Subcutaneous adipose tissue (tissue), 4 donors: Measurements from ENCODE around the gene SFRP5. TPM values are rescaled to one million over a fixed set of nuclear protein-coding genes. Genes with fewer than 3 reads are reported as not detected.

Experiments
- total RNA-seq, 4 donors: library from RNA; depleted of rRNA; stranded (reverse); fragments of >200 nt; gene quantifications; one replicate each; pipeline ENCODE4 v1.1.0, GENCODE V29; 2016
- TF ChIP-seq, protein P1 (sequence below): fragments of 450-650 bp; IDR thresholded peaks from one replicate; pipeline ENCODE4 v1.5.1; 2016; ENCODE audit warnings: low read depth, mild to moderate bottlenecking, control low read depth, antibody characterized with exemption, moderate library complexity

Gene SFRP5
- total RNA-seq, 4 donors from 2014 or later: 0.49 to 1.5 TPM; not detected in 2

DNA sequence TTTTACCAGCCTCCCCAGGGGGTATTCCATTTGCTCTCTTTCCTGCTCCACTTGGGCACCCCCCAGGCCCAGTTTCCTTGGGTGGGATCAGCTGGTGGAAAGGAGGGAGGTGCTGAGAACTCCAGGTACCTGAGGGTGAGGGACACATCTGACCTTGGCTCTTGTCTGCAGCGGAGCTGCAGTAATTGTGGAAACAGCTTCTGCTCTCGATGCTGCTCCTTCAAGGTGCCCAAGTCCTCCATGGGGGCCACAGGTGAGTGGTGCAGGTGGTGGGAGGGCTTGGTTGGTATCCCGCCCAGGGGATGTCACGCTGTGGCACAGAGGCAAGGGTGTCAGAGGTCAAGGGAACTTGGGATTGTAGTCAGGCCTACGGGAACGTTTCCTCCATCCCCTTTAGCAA is 14.3 kb downstream of the SFRP5 start:
- TF ChIP-seq, protein P1, sequence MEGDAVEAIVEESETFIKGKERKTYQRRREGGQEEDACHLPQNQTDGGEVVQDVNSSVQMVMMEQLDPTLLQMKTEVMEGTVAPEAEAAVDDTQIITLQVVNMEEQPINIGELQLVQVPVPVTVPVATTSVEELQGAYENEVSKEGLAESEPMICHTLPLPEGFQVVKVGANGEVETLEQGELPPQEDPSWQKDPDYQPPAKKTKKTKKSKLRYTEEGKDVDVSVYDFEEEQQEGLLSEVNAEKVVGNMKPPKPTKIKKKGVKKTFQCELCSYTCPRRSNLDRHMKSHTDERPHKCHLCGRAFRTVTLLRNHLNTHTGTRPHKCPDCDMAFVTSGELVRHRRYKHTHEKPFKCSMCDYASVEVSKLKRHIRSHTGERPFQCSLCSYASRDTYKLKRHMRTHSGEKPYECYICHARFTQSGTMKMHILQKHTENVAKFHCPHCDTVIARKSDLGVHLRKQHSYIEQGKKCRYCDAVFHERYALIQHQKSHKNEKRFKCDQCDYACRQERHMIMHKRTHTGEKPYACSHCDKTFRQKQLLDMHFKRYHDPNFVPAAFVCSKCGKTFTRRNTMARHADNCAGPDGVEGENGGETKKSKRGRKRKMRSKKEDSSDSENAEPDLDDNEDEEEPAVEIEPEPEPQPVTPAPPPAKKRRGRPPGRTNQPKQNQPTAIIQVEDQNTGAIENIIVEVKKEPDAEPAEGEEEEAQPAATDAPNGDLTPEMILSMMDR: no peak

DNA sequence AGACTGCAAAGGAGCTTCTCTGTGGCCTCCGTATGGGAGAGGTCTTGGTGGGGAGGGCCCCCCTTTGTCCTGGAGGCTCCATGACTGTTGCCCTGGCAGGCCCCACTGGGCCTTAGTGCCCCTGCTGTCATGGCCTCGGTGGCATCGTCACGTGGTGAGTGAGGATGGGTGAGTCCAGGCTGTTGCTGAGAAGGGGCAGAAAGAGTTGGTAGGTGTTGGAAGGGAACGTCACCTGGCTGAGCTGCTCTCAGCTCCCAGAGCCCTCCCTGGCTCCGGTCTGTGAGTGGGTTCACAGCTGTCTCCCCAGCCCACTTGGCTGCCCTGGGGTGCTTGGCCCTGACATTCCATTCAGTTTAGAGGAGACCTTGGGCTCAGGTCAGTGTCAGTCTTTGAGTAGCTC is 16.1 kb downstream of the SFRP5 start:
- TF ChIP-seq, protein P1: no peak

DNA sequence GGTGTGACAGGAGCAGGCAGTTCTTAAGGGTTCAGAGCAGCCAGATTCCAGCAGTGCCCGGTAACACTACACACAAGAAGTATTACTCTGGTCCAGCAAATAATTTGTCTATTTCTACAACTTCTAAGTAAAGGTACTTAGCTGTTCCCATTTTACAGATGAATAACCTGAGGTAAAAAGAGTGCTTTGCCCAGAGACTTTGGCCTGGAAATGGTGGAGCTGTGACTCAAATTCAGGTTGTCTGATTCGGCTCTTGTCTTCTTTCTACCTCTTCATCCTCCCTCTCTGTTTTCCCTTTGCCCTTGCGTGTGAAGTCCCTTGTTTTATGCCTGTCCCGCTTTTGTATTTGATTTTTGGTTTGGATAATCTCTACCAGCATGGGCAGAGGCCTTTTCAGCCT is 17.1 kb downstream of the SFRP5 start:
- TF ChIP-seq, protein P1: no peak

DNA sequence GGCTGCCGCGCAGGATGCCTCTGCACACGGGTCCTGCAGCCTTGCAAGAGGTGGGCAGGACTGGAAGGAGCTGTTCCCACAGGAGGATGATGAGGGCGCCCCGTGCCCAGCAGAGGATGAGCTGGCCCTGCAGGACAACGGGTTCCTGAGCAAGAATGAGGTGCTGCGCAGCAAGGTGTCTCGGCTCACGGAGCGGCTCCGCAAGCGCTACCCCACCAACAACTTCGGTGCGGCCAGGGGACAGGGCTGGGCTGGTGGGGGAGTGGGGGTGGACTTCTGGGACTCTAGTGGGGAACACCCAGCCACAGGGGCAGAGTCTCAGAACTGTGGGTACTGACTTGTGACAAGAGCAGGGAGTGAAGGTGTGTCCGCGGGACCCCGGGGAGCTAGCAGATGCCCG is 18.8 kb downstream of the SFRP5 start:
- TF ChIP-seq, protein P1: no peak

DNA sequence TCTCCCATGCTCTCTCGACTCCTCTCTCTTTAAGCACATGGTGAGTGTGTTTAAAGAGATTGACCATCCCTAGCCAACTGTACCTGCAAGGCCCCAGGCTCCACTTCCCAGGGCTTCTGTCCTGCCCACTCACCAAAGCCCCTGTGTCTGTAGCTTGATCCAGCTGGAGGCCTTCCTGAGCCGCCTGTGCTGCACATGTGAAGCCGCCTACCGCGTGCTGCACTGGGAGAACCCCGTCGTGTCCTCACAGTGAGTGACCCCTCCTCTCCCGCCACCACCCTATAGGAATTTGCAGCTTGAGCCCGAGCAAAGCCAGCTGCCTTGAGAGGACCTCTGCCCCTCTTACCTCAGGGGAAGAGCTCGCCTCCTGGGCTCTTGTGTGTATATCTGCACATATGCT is 23.7 kb downstream of the SFRP5 start:
- TF ChIP-seq, protein P1: no peak

DNA sequence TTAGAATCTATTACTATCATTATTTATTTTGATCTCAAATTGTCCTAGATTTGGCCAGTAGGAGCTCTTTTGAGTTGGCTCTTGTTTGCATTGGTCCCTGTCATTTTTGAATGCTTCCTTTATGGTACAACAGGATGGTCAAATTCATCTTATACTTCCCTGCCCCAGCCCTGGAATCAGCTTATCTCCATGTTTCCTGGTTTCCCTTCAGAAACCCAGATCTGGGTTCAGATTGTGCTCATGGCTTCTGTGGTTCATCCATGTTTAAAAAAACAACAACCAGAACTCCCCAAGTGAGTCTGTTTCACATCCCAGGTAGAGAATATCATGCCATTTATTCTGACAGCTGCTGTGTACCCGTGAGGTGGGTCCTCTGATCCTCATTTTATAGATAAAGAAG is 24.2 kb downstream of the SFRP5 start:
- TF ChIP-seq, protein P1: no peak

DNA sequence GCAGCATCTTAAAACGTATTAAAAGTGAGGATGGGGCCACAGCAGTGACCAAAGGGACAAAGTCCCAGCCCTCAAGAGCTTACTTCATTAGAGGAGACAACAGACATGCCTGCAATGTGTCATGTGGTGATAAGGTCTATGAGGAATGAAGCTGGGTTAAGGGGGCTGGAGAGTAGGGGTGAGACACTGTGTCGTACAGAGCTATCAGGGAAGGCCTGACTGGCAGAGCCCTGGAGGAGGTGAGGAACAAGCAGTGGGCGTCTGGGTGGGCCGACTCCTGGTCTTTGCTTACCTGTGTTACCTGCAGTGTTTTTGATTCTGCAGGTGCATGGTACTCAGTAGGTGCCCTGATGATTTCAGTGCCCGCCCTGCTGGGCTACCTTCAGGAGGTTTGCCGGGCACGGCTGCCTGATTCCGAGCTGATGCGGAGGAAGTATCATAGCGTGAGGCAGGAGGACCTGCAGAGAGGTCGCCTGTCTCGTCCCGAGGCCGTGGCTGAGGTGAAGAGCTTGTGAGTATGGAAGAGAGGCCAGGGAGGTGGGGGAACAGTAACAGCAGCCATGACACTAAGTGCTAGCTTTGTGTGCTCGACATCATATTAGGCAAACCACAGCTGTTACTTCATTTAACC is 27.3 kb downstream of the SFRP5 start:
- TF ChIP-seq, protein P1: no peak
